NB4 (cell line): ENCODE results near the gene RBM38.

Experiments
- DNase-seq: peaks from one replicate; pipeline ENCODE4 v3.0.0; 2010; ENCODE audit warnings: low read depth
- H3K4me3 ChIP-seq: one replicate; pipeline ENCODE4 v1.5.1; 2011; ENCODE audit warnings: mild to moderate bottlenecking, low read depth, low read length, moderate library complexity
- MYC ChIP-seq: IDR thresholded peaks from 2 replicates; pipeline ENCODE4 v1.6.1; 2011; ENCODE audit warnings: low read depth, low read length
- POLR2A ChIP-seq: IDR thresholded peaks from 2 replicates; pipeline ENCODE4 v1.6.1; 2011; ENCODE audit warnings: mild to moderate bottlenecking; ENCODE audit not compliant: insufficient read length; ENCODE audit errors: extremely low read depth
- TF ChIP-seq, protein P1 (sequence below): IDR thresholded peaks from one replicate; pipeline ENCODE4 v1.5.1; 2012; ENCODE audit warnings: low read depth, low read length
- TF ChIP-seq, protein P2 (sequence below): IDR thresholded peaks from 2 replicates; pipeline ENCODE4 v1.6.1; 2011; ENCODE audit warnings: low read depth, low read length

RBM38 gene

DNA sequence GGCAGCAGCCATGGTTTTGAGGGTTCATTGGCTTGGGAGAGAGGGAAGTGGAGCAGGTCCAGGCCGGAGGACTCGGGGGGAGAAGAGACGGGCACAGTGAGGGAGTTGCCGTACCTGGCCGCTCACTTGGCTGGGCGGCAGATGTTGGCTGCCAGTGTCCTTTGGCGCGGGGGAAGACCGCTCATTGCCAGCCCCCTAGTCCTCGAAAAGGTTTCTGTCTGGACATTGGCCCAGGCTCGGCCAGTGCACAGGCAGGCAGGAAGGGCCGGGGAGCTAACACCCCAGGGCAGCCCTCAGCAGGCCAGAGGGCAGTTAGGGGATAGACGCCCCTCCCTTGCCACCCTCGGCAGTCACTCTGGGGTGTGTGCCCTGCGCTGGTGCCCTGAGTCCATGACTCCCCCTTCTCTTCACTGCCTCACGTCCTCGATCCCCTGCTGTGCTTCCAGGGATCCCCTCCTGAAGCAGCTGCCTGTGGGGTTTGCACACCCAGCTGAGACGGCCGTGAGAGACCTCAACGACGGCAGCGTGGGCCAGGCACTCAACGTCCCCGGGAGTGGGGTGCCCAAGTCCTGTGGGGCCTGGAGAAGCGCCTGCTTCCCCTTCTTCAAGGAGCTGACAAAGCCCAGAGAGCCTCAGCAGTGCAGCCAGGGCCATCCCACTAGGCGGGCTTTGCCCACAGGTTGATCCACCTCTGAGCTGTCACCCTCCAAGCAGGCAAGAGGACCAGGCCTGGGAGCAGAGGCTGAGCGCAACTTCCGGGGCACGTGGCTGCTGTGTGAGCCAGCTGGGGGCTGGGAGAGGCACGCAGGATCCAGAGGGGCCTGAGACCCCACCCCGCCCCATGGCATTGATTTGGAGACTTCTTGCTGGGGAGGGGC is 20.4 kb downstream of the RBM38 start:
- no peak overlapping the region for H3K4me3 ChIP-seq
- TF ChIP-seq, protein P1, sequence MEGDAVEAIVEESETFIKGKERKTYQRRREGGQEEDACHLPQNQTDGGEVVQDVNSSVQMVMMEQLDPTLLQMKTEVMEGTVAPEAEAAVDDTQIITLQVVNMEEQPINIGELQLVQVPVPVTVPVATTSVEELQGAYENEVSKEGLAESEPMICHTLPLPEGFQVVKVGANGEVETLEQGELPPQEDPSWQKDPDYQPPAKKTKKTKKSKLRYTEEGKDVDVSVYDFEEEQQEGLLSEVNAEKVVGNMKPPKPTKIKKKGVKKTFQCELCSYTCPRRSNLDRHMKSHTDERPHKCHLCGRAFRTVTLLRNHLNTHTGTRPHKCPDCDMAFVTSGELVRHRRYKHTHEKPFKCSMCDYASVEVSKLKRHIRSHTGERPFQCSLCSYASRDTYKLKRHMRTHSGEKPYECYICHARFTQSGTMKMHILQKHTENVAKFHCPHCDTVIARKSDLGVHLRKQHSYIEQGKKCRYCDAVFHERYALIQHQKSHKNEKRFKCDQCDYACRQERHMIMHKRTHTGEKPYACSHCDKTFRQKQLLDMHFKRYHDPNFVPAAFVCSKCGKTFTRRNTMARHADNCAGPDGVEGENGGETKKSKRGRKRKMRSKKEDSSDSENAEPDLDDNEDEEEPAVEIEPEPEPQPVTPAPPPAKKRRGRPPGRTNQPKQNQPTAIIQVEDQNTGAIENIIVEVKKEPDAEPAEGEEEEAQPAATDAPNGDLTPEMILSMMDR: no peak
- TF ChIP-seq, protein P2, sequence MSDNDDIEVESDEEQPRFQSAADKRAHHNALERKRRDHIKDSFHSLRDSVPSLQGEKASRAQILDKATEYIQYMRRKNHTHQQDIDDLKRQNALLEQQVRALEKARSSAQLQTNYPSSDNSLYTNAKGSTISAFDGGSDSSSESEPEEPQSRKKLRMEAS: no peak
- TF ChIP-seq MYC (no peak), POLR2A (no peak)
- DNase-seq: no peak

DNA sequence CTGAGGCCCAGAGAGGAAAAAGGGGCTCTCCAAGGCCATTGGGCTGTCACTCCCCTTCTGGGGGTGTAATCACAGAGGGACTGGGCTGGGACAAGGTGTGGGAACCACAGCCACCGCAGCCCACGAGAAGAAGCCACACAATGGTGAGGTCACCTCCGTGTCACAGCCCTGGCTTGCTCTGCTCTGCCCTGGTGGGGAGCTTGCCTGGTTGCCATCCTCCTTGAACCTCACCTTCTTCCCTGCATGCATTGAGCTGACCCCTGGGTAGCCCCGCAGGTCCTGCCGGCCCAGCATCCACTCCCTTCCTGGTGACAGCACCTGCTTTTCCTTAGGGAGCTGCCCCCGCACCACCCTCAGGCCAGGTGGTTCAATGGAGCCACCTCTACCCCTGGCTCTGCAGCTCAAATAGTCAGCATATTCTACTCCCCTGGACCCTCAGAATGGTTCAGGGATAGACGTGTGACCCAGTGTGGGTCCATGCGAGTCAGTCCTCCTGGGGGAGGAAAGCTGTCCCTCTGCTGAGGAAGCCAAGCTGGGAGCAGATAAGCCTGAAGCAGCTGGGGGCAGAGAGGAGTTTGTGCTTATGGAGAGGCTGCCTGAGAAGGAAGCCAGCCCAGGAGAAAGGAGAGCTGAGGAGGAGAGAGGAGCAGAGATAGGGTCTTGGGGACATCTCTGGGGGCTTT is 21.3 kb downstream of the RBM38 start:
- H3K4me3 ChIP-seq: no peak overlapping the region
- TF ChIP-seq MYC: no peak
- no peak for TF ChIP-seq POLR2A
- TF ChIP-seq, protein P2: no peak
- TF ChIP-seq, protein P1: no peak
- no peak for DNase-seq

DNA sequence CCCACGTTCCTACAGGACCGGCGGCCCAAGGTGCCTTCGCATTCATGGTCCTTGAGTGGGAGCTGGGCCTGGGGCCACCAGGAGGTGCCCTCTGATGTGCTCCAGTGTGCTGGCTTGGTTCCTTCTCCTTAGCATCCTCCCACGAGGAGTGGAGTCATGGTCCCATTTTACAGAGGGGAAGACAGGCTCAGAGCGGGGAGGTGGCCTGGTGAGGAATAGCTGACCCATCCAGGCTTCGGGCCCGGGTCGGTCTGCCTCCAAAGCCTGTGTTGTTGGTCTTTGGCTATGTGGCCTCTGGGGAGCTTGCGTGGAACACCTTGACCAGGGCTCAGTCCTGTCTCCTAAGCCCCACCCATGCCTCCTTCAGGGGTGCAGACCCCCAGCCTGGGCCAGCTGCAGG is 22.8 kb downstream of the RBM38 start:
- TF ChIP-seq, protein P2: no peak
- TF ChIP-seq, protein P1: no peak
- TF ChIP-seq POLR2A (no peak), MYC (no peak)
- H3K4me3 ChIP-seq: no peak overlapping the region
- no peak for DNase-seq

DNA sequence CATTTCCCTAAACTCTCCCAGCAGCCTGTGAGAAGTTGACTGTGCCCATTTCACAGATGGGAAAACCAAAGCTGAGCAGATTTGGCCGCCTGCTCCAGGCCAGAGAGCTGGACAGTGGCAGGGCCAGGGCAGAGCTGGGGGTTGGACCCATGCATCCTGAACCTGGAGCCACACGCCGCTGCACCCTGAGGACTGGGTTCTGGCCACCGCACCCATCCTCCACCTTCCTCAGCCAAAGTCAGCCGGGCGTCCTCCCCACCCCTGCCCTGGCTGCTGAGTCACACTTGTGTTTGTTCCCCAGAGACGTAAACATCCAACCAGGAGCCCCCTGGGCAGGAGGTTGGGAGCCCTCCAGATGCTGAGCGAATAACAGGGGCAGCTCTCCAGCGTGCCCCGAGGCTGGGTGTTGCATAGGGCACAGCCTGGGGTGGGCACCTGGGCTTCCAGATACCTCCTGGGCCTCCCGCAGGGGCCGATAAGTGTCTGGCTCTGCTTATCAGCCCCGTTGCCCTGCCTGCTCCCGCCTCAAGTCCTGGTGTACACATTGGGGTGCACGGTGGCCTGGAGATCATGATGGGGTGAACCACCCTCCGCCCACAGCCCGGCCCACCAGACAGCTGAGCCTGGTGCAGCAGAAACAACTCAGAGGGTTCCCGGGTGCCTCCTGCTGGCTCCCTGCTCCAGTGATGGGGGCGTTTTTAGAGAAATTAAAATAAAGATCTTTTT is 23.8 kb downstream of the RBM38 start:
- TF ChIP-seq MYC (no peak), POLR2A (no peak)
- TF ChIP-seq, protein P1: no peak
- TF ChIP-seq, protein P2: no peak
- peak; percentile 81 for DNase-seq

DNA sequence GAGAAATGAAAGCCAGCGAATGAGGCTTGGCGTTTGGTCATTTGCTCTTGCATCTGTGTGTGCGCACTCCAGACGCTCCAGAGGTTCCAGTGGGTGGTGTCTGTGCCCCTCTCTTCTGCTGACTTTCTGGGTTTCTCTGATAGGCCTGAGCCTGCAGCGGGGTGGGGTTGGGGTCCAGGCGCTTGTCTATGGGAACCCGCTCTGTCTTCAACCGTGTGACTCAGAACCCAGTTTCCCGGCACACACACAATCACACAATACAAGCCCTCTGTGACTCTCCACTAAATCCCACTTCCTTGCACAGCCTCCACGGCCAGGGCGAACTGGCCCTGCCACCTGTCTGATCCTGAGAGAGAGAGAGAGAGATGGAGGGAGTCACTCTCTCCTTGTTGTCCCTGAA is 24.6 kb downstream of the RBM38 start:
- DNase-seq: no peak
- H3K4me3 ChIP-seq: no peak overlapping the region
- TF ChIP-seq POLR2A: no peak
- TF ChIP-seq, protein P1: no peak
- TF ChIP-seq, protein P2: no peak
- no peak for TF ChIP-seq MYC

More for the DNA sequence above, 23.8 kb downstream of the RBM38 start:
- no peak overlapping the region for H3K4me3 ChIP-seq
